ENCODE data around the gene TMEM87B. TPM values are rescaled to one million over a fixed set of nuclear protein-coding genes. Genes with fewer than 3 reads are reported as not detected.
A peak's percentile ranks its signal among the peaks of the same experiment; 100 is the strongest.

The TMEM87B gene
- total RNA-seq, 2 experiments from 2014 or later: 11.4 to 12.2 TPM

DNA sequence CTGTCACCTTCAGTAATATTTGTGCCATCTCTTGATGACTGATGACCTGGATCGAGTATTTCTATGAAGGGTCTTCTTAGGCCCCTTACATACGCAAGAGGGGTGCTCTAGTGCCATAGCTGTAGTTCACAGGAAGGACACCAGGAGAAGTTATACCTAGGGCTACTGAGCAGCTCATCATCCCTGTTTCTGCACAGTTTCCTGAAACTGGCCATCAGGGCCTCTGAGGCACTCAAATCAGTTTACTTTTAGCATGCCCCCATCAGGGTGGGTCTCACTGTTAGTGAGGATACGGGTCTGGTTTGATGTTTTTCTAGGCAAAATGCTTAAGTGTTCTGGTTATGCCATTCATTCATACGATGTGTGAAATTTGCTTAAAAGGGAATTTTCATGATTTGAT is 63.1 kb downstream of the TMEM87B start:
- CTCF ChIA-PET: no interaction called here
- H3K36me3 Mint-ChIP-seq (ENCODE audit: low read depth): peaks cover under 1% of the 10 kb centered on the region

DNA sequence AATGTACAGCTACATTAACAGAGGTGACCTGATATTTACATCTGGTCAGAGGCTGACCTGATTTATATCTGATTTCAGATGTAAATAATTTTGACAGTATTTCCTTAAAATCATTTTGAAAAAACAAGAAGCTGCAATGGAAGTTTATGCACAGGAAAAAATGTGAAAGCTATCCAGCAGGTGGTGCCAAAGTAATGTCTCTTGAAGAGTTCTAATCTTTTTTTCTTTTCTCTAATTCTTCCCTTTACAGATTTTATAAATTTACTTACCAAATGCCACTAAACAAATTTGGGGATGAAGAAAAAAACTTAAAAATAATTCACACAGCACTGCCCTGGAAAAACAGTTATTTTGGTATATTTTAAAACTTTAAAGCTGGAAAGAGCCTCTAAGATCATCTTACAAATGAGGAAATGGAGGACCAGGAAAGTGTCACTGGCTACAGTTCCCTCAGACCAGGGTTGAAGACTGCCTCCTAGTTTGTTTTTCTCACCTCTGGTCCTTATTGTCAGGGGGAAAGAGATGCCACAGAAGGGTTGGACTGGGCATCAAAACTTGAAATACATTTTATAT is 66.7 kb downstream of the TMEM87B start:
- no peak for ATAC-seq
- CTCF ChIA-PET: interaction anchor here (0.6 to 2.4 kb wide), 35 partner anchors 9 to 388 kb away, joined by 3 to 18 read pairs (median 4); partner anchors contain the start of gene ZC3H8
- H3K27ac Mint-ChIP-seq: no peak overlapping the region

More for the DNA sequence above, 63.1 kb downstream of the TMEM87B start:
- peaks cover 2% of the 10 kb centered on the region for H3K4me1 Mint-ChIP-seq (ENCODE audit: low read depth)
- H3K9me3 Mint-ChIP-seq: no peaks in the 10 kb centered on the region
- TF ChIP-seq, protein P1, sequence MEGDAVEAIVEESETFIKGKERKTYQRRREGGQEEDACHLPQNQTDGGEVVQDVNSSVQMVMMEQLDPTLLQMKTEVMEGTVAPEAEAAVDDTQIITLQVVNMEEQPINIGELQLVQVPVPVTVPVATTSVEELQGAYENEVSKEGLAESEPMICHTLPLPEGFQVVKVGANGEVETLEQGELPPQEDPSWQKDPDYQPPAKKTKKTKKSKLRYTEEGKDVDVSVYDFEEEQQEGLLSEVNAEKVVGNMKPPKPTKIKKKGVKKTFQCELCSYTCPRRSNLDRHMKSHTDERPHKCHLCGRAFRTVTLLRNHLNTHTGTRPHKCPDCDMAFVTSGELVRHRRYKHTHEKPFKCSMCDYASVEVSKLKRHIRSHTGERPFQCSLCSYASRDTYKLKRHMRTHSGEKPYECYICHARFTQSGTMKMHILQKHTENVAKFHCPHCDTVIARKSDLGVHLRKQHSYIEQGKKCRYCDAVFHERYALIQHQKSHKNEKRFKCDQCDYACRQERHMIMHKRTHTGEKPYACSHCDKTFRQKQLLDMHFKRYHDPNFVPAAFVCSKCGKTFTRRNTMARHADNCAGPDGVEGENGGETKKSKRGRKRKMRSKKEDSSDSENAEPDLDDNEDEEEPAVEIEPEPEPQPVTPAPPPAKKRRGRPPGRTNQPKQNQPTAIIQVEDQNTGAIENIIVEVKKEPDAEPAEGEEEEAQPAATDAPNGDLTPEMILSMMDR (IDR thresholded peaks at IDR 0.05): no peak
- intact Hi-C loops (cut with micrococcal nuclease): no loop called here
- no peak overlapping the region for H3K27ac Mint-ChIP-seq
- H3K27me3 Mint-ChIP-seq: no peaks in the 10 kb centered on the region
- H3K4me3 Mint-ChIP-seq: no peak overlapping the region
- POLR2A ChIA-PET: no interaction called here
- DNase-seq: no peak
- ATAC-seq: no peak

DNA sequence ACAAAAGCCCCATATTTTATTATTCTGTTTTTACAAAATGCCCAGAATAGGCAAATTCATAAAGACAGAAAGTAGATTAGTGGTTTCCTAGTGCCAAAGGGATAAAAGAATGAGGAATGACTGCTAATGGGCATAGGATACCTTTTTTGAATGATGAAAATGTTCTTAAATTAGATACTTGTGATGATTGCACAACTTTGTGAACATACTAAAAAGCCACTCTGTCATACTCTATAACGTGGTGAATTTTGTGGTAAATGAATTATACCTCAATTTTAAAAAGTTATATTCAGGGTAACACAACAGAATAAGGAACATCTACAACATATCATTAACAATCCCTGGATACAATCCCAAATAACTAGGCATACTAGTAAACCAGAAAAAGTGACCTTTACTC is 74.0 kb downstream of the TMEM87B start:
- ChIA-PET POLR2A (no interaction called here), CTCF (no interaction called here)
- no peak overlapping the region for H3K4me3 Mint-ChIP-seq
- peaks cover 26% of the 10 kb centered on the region for H3K9me3 Mint-ChIP-seq
- intact Hi-C loops (cut with micrococcal nuclease): loop anchor here (10.0 kb wide), 1 partner anchor 126 kb away; the partner anchor contains the start of gene ZC3H8
- no peaks in the 10 kb centered on the region for H3K27me3 Mint-ChIP-seq
- no peaks in the 10 kb centered on the region for H3K36me3 Mint-ChIP-seq (ENCODE audit: low read depth)
- TF ChIP-seq, protein P1 (IDR thresholded peaks at IDR 0.05): no peak
- DNase-seq (no peak), ATAC-seq (no peak)
- peaks cover 4% of the 10 kb centered on the region for H3K4me1 Mint-ChIP-seq (ENCODE audit: low read depth)
- no peak overlapping the region for H3K27ac Mint-ChIP-seq

More for the DNA sequence above, 66.7 kb downstream of the TMEM87B start:
- Mint-ChIP-seq H3K4me3 (no peak overlapping the region), H3K9me3 (peaks cover 4% of the 10 kb centered on the region), H3K36me3 (ENCODE audit: low read depth) (peaks cover 4% of the 10 kb centered on the region), H3K4me1 (ENCODE audit: low read depth) (peaks cover 7% of the 10 kb centered on the region), H3K27me3 (no peaks in the 10 kb centered on the region)
- TF ChIP-seq, protein P1 (IDR thresholded peaks at IDR 0.05): peak; percentile 88
- peak; percentile 62 for DNase-seq
- intact Hi-C loops (cut with micrococcal nuclease): loop anchor here (5.0 to 10.0 kb wide), 2 partner anchors 133 to 311 kb away; partner anchors contain the start of genes RGPD8 and ZC3H8
- POLR2A ChIA-PET: interaction anchor here (1.0 kb wide), 1 partner anchor 153 kb away, joined by 3 read pairs; no protein-coding TSS in a partner anchor

DNA sequence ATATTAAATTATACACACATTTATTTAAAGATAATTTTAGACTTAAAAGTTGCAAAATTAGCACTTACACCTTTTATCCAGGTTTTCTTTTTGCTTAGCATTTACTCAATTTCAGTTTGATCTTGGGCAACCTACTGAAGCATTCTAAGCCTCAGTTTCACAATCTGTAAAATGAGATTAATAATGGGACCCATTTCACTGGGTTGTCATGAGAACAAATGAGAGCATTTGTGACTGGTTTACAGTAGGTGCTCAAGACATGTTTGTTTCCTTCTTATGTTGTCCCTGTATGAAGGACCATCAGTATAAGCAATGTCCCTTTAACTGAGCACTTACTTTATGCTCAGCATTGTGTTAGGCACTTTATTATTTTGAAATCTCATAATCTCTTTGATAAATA is 78.3 kb downstream of the TMEM87B start:
- POLR2A ChIA-PET: no interaction called here
- CTCF ChIA-PET: interaction anchor here (1.6 kb wide), 1 partner anchor 15 kb away, joined by 3 read pairs; no protein-coding TSS in a partner anchor

DNA sequence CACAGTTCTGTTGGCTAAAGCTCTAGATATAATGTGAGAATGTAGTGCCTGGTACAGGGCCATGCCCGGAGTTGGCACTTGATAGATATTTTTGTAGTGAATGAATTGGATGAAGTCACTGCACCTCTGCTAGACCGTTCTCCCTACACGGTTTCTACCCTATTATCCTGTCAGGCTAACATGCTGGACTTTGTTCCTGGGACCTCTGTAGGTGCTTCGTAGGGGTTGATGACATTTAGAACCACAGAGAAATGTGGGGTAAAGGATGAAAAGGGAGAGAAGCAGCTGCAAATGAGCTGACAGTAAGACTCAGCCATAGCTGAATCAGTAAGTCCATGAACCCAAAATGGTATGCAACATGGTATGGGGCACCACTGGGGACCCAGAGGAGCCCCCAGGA is 79.1 kb downstream of the TMEM87B start:
- Mint-ChIP-seq H3K9me3 (peaks cover 13% of the 10 kb centered on the region), H3K36me3 (ENCODE audit: low read depth) (no peaks in the 10 kb centered on the region), H3K4me3 (no peak overlapping the region), H3K4me1 (ENCODE audit: low read depth) (peaks cover 12% of the 10 kb centered on the region), H3K27me3 (peaks cover 16% of the 10 kb centered on the region), H3K27ac (no peak overlapping the region)
- TF ChIP-seq, protein P1 (IDR thresholded peaks at IDR 0.05): no peak
- DNase-seq: no peak
- CTCF ChIA-PET: interaction anchor here (1.6 to 4.0 kb wide), 2 partner anchors 12 to 14 kb away, joined by 3 to 18 read pairs; no protein-coding TSS in a partner anchor
- ATAC-seq: no peak
- POLR2A ChIA-PET: no interaction called here
- intact Hi-C loops (cut with micrococcal nuclease): no loop called here

More for the DNA sequence above, 78.3 kb downstream of the TMEM87B start:
- no peaks in the 10 kb centered on the region for H3K36me3 Mint-ChIP-seq (ENCODE audit: low read depth)
- peaks cover 17% of the 10 kb centered on the region for H3K9me3 Mint-ChIP-seq
- no peak overlapping the region for H3K27ac Mint-ChIP-seq
- intact Hi-C loops (cut with micrococcal nuclease): no loop called here
- H3K4me3 Mint-ChIP-seq: no peak overlapping the region
- DNase-seq (no peak), ATAC-seq (no peak)
- TF ChIP-seq, protein P1 (IDR thresholded peaks at IDR 0.05): no peak
- peaks cover 12% of the 10 kb centered on the region for H3K4me1 Mint-ChIP-seq (ENCODE audit: low read depth)
- peaks cover 16% of the 10 kb centered on the region for H3K27me3 Mint-ChIP-seq

Data from activated CD8-positive, alpha-beta T cell treated with anti-CD3 and anti-CD28 coated beads for 36 hours (primary cell).